Gastroesophageal sphincter (tissue), 3 donors: ENCODE measurements around the gene ABTB2.

Source experiments
- POLR2A ChIP-seq, 2 donors: fragments of 450-650 bp; IDR thresholded peaks; one replicate each; pipeline ENCODE4 v1.6.1; 2017; ENCODE audit warnings: antibody characterized with exemption in 2 of 2, mild to moderate bottlenecking in 2 of 2, moderate library complexity in 1 of 2
- POLR2AphosphoS5 ChIP-seq: sonication (generic); formaldehyde crosslinking; IDR thresholded peaks from one replicate; pipeline ENCODE4 v1.6.1; 2017; ENCODE audit warnings: antibody characterized with exemption
- TF ChIP-seq, protein P1 (sequence below), 4 experiments: fragments of 200-600 bp in 2 of 4; fragments of 450-650 bp in 2 of 4; sonication (generic) in 1 of 4; IDR thresholded peaks; one replicate each; pipeline ENCODE4 v1.5.1; 2017 to 2019; ENCODE audit warnings: antibody characterized with exemption in 4 of 4, mild to moderate bottlenecking in 2 of 4, moderate library complexity in 2 of 4

DNA sequence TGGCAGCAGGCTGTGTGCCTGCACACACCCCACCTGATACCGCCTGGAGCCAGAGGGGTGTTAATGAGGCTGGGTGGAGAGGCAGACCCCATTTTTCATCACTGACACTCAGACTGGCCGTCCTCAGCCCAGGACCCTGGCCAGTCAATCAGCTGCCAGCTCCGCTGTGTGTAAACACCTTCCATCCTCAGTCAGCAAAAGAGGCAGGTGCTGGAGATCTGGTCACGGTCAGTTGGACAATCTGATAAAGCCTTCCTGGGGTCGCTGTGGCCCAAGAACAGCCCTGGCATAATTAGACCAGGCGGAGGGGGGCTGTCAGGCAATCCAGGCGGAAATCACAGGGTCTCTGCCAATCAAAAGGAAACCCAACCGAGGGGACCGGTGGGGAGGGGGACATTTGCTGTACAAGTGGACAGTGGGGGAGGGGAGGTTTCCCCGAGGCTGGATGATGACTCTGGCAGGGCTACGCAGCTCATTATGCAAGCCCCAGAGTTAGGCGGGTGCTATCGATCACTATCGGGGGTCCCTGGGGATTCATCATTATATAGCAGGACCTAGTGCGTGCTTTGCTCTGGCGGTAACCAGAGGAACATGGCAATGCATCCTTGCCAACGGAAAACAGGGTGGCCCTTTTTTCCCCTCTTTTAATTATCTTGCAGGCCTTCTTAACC lies 72.9 kb downstream of the ABTB2 start:
- TF ChIP-seq, protein P1, sequence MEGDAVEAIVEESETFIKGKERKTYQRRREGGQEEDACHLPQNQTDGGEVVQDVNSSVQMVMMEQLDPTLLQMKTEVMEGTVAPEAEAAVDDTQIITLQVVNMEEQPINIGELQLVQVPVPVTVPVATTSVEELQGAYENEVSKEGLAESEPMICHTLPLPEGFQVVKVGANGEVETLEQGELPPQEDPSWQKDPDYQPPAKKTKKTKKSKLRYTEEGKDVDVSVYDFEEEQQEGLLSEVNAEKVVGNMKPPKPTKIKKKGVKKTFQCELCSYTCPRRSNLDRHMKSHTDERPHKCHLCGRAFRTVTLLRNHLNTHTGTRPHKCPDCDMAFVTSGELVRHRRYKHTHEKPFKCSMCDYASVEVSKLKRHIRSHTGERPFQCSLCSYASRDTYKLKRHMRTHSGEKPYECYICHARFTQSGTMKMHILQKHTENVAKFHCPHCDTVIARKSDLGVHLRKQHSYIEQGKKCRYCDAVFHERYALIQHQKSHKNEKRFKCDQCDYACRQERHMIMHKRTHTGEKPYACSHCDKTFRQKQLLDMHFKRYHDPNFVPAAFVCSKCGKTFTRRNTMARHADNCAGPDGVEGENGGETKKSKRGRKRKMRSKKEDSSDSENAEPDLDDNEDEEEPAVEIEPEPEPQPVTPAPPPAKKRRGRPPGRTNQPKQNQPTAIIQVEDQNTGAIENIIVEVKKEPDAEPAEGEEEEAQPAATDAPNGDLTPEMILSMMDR (IDR thresholded peaks at IDR 0.05) = no peak
- TF ChIP-seq POLR2AphosphoS5 (no peak), POLR2A (IDR thresholded peaks at IDR 0.05) (no peak)
